Embryonic facial prominence (tissue), 1 donor: ENCODE measurements around the gene NFIA.
A peak's percentile ranks its signal among the peaks of the same experiment; 100 is the strongest.
"Not testable (repeated sequence)": the region's sequence is repeated elsewhere in the genome, so short reads cannot be mapped to it uniquely, and the experiment has no call there.

Experiments
- DNase-seq: peaks from one replicate; pipeline ENCODE4 v3.0.0-alpha.2; 2016; ENCODE audit errors: extremely low spot score

The NFIA gene

DNA sequence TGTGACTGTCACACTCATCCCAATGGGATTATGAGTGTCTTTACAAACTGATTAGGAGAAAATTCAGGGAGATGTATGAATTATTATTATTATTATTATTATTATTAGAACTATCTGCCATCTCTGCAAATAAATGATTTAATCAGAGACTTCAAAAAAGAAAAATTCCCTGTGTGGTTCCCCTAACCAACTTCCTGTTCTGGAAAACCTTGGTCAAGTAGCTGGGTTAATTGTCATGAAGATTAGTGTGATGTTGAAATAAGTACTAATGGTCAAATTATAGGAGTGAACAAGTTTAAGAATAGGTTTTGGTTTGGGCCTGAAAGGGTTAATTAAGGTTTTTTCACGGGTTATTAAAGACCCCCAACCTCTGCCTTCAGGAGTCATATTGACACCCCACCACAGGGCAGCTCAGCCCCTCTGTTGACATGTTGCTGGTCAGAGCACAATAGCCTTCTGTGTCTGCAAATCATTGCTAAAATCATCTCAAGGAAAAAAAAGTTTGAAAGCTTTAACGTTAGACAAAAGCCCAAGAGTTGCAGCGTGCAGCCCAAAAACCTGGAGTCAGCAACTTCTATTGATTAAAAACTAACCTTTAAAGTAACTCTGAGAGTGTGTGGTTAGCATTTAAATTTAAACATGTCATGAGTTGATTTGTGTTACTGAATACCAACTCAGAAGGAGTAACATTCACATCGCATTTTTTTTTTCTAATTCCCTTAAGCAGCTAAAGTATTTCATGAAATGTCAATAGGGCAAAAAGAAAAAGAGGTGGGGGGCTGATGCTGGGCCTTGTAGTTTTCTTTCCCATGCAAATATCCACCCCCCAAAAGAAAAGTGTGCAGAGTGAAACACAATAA, 370.0 kb downstream of the NFIA start:
- DNase-seq: peak; percentile 79

DNA sequence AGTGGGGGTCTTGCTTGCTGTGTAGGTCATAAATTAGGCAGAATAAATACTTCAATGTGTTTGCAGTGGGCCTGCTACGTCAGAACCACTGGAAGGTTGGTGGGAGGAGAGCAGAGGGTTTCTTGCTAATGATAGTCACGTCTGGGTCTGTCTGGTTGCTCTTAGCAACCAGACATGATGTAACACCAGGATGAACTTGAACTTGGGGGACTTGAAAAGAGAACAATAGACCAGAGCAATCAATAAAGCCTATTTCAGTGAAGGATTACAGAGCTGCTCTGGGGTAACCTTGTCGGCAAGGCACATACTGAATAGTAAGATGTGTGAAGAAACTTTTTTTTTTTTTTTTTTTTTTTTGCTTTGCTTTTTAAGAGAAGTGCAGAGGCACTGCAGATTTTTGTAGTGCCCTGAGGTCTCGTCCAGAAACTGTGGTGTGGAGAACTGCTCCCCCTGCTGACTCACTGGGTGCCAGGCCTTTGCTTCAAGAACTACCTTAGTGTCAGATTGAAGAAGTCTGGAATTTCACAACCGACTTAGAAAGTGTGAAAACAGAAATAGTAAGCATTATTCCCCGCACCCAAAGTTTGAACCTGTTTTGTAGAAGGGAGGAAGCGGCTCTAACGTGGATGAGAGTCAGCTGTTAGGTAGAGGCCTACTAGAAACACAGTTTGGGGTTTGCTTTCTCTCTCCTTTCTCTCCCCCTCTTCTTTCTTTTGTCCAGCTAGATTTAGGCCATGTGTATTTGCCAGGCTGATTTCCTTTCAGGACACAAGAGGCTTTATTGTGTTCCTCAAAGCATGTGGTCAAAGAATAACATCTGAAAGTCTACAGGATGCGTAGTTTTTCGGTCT, 371.0 kb downstream of the NFIA start:
- DNase-seq: peak; percentile 95

DNA sequence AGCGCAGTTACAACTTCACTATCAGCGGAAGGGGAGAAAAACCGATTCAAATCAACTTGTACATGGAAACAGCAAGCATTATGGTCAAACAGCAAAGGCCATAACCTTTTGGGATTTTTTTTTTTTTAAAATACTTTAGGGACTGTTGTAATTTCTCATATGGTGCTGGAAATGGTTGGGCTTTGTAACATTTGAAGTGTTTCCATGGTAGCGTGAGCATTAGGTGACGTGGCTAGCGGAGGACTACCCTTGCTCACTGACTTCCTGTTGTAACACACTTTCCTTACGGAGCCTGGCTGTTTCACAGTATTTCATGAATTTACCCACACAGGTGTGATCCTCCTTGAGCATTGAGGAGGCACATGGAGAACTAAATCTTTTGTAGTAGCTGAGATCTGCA, 373.0 kb downstream of the NFIA start:
- DNase-seq: no peak

DNA sequence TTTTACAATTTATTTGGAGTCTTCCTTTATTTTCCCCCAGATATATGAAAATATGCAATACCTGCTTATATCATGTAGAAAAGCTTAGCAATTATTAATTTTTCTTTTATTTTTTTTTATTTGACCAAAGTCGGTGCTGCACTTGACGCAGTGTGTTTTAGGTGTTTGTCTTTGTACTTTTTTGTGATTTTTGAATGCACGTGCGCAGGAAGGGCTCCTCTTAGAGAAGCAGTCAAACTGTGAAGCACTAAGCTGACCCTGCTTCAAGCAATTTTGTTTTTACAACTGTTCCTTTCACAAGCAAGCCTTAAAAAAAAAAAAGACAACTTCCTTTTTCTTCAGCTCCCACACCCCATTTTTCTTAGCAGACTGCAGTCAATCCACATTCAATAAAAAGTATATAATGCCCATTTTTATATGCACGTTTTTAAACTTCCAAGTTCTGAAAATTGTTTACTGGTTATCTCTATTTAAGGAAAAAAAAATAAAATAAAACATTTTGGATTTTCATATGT, 375.2 kb downstream of the NFIA start:
- no peak for DNase-seq

DNA sequence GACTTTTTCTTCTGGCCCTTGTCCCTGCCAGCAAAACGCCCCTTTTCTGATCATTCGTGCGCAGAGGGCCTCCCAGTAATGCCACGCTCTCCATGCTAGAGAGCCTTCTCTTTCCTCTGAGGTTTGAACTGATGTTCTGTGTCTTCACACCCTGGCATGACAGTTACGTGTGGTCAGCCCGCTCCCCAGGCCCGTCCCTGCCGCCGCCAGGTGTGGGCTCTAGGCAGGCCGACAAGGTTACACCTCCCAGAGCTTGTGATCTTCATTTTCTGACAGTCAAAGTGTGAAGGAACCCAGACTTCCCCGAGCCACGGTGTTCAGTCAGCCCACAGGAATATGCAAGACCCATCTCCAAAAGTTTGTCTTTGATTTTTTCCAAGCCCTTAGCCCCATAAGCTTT, 377.0 kb downstream of the NFIA start:
- DNase-seq: no peak

DNA sequence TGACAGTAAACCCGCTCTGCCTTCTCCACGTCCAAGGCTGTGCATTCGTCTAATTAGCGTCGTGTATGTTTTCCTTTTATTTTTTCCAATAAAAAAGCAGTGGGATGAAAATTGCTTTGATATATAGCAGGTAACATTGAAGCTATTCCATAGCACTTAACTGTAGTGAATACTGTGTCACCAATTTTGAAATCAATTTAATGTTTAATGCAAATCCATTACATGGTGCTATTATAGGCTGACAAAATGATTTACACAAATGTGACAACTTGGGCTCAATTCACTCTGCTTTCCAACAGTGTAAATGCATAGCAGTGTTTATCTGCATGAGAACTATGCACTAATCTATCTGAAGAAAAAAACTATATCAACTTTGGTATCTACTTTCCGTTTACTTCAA, 377.8 kb downstream of the NFIA start:
- DNase-seq: no peak

DNA sequence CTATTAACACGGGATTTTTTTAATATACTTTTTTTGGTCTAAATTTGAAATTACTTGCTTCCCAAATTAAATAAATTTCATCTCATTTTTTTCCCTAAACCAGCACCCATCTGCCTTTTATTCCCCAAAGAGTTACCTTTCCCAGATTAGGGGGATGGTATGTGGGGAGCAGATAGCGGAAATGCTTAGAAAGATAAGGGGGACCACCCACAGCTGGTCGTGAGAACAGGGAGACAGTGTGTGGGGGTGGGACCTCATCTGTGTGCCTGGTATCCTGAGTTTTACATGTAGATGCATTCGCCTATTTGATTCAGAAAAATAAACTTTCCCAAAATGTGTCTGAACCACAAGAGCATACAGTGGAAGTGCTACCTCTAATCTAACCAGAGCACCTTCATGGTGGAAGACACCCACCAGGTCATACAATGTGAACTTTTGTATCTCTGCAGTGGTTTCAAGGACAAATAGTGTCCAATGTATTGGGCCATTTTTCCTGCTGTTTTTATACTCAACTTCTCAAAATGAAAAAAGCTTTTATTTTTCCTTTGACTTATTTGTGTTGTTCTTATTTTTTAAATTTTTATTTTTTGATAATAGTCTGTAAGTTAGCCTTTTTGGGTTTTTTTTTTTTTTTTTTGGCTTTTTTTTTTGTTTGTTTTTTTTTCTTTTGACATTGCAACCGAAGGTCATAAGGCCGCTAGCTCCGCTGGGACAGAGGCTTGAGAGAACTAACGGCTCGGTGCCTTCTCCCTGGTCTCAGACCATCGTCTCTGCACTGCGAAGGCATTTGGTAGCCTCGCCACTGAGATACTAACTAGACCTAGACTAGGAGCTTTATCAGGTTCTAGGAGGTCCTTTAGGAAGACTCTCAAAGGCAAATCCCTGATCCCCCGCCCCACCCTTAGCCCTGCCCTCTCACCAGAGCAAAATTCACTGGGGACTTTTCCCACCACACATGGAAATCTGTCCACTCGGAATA, 379.3 kb downstream of the NFIA start:
- no peak for DNase-seq

DNA sequence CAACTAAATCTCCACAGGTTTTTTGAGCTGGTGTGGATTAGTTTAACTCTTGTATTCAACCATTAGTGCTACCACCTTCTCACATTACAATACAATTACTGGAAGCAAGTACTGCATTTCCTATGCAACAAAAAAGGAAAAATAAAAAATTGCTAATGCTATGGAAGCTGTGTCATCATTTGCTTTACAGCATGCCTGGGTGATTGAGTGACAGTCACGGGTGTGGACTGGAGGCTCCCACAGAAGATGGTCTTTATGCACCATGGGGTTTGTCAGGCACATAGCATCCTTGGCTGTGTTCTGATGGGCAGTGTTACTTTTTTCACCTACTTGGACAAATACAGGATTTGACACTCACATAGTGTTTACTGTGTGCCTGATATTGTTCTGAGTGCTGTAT, 380.3 kb downstream of the NFIA start:
- DNase-seq: no peak

DNA sequence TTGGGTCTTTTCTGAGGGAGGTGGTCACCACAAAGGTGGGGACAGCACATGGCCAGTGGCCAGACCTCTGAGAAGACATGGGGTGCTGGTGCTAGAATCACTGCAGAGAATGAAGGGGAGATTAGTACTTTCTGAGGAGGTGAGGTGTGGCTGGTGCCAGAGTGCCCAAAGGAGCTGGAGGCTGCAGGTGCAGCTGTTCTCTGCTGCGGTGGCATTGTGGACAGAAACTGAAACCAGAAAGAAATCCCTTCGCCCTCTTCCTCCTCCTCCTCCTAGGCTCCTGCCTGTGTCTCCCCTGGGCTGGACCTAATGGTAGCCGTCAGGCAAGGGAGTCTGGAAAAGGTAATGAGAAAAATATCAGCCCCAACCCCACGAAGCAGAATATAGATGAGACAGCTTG, 380.9 kb downstream of the NFIA start:
- DNase-seq: no peak

DNA sequence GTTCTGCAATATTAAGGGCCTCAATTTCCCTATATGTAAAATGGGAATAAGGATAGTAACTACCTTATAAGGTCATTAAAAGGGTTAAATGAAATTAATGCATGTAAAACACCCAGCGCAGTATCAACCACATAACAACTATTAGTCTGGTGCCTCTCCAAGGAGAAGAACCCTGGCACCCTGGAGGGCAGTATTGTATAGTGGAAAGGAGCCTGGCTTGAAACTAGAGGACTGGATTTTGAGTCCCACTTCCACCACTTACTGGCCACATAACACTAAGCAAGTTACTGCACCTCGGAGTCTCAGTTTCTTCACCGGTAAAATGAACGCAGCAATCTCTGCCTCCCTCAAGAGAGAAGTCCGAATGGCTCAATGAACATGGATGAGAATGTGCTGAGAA, 385.5 kb downstream of the NFIA start:
- not testable (repeated sequence) for DNase-seq

DNA sequence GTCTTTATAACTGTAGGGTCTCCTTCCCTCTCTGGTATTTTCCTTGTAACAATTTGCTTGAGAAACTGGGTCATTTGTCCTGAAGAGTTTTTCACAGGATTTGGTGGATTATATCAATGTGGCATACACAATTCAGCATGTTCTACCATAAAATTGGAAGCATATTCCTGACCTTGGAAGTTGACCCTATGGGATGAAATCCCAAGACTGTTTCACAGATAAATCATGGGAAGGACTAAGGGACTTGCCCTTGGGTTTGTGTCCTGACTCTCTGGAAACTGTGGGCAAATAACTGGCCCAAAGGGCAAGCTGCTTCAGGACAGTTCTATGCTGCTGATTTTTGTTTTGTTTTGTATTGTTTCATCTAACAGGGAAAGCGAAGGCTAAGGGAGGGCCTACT, 387.0 kb downstream of the NFIA start:
- no peak for DNase-seq

DNA sequence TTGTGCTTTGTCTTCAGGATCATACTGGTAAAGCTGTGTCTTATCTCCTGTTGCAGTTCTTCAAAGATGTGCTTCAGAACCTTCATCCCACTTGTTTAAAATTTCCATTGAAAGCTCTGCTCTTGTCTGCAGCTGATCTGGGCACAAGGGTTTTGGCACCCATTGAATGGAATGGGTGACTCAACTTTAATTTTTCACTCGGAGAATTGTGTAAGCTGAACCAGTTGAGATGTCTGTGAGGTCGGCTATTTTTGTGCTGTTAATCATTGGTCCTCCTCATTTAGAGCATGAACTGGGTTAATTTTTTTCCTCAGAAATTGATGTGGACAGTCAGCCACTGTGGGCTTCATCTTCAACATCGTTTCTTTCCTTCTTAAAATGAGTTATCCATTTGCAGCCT, 390.5 kb downstream of the NFIA start:
- DNase-seq: no peak

DNA sequence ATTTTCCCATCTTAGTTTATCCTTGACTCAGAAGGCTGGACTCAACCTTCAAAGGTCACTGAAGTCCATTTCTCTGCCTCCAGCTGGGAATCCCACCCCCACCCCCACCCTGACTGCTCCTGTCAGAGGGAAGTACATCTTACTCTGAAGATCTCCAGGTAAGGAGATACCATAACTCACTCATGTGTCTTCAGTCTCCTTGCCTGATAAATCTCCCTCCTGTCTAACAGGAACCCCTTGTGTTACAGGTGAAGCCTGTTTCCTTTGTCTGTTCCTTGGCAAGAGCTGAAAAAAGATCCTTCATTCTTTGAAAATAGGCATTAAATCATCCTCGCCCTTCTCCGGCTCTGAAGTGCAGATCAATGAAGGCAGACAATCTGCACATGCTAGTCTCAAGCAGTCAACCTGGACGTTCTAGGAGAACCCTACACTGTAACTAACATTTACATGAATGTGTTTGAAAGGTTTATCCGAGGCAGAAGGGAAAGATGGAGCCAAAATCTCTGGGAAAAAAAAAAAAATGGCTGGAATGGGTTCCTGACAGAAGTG, 392.0 kb downstream of the NFIA start:
- DNase-seq: no peak

DNA sequence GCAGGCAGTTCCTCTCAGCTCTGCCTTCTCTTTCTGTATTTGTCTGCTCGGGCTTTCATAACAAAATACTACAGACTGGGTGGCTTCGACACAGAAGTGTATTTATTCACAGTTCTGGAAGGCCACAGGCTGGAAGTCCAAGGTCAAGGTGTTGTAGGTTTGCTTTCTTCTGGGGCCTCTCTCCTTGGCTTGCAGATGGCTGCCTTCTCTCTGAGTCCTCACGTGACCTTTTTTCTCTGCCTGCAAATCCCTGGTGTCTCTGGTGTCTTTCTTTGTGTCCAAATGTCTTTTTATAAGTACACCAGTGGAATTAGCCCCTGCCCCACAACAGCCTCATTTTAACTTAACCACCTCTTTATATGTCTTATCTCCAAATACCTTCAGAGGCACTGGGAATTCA, 392.6 kb downstream of the NFIA start:
- no peak for DNase-seq

DNA sequence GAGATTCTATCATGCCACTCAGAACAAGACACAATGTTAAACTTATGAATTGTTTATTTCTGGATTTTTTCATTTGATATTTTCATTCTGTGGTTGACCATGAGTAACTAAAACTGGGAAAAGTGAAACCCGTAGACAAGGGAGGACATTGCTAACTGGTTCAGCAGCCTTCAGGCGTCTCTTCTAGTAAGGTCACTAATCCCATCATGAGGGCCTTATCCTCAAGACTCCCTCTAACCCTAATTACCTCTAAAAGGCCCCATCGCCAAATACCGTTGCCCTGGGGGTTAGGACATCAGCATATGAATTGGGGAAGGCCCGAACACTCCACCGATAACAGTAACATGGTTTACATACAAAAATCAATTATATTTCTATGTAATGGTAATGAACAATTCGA, 394.9 kb downstream of the NFIA start:
- DNase-seq: no peak

DNA sequence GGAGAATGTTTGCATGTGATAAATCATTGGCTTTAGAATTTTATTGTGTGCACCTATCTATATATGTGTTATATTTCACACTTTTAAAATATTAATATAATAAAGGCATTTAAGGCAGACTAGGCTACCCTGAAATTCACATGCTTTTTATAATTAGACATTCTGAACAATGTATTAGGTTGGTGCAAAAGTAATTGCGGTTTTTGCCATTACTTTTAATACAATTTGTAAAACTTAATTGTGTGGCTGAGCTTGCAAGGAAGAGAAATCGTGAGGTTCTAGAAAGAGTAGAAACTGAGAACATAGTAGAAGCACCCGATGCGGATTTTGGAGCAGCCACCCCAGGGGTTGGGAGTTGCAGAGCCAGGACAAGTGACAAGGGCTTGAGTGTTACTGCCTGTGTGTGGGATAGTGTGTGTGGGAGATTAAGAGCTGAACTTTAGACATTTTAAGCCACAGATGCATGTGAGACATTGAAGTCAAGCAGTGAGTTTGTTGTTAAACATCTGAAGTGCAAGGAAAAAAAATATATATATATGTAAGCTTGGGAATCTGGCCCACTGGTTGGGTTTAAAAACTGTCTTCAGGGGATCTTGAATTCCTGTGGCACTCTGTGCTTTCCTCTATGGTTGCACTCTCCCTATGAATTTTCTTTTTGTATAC, 398.0 kb downstream of the NFIA start:
- DNase-seq: no peak

DNA sequence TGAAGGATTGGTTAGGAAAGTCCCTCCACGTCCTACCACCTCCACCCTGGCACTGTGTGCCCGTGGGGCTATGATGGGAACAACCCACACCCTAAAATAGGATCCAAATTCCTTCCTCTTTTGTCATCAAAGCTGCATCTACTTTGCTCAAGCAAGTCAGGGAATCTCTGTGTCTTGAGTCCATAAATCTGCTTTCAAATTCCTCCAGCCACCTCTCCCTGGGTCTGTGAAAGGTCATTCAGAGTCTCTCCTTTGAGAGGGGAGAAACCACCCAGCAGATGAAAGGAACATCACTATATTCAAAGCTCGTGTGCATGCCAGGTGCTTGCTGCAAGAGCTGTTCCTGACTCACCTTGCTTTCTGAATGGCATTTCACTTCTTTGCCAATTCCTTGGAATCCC, 399.0 kb downstream of the NFIA start:
- DNase-seq: no peak

DNA sequence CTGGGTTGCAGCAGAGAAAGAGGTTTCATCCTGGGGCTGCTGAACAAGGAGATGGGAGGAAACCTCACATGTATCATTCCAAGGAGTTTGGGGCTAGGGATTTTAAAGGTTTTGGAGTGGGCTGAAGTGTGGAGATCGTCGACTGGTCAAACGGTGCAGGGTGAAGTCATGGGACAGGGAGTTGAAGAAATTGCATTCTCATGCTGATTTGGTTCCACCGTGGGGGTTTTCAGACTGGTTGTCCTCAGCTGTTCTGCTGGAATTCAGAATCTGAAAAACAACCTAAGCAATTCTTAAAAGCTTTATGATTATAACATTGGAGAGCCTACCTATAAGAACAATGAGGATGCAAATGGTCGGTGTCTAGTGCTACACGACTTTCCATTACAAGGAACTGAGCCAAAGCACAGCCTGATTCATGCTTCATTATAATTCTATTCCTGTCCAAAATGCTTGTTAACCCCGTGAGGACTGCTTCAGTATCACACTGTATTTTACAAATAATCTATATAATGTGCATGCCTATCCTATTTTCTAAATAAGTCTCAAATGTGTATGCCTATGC, 399.9 kb downstream of the NFIA start:
- no peak for DNase-seq

DNA sequence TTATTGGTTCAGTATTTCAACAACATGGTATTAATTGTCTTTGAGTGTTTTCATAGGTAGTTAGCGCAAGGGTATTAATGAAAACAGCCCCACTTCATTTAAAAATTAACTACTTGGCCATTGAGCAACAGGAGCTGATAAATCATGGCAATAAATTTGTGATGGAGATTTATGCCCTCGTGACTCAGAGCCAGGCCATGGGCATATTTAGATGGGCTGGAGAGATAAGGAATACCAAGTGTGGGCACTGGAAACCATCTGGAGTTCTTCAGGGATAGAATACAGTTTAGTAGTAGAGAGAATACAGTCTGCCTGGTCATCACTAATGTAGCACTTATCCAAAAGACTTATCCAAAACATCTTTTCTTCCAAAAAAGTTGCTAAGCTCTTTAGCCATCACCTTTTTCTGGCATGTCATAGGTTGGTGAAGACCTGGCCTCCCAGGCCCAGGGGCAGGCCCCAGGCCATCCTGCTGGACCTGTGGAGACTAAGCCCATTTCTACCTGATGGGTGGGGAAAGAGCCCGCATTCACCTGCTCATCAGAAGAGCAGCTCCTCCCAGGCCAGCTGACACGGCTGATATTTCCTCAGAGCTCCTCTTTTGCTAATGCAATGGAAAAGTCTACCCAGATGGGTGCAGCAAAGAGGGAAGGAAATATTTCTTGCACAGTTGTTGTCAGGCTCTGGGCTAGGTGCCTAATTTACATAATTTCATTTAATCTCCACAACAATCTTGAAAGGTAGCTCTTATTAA, 404.6 kb downstream of the NFIA start:
- DNase-seq: no peak

DNA sequence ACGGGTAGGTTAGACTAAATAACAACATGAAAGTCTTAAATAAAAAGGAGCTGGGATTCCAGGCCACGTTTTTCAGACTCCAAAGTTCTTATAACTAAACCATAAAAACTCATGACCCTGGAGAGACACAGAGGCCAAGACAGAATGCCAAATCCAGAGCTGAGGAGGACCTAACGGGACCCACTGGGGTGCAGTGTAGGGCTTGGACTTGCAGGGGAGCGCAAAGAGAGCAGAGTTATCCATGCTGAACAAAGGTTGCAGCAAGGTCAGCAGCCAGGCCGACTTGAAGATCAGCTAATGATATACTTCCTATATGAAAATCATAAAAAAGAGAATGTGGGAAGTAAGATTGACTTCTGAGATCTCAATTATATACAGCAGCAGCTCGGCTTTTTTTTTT, 405.4 kb downstream of the NFIA start:
- no peak for DNase-seq
